Measurements from ENCODE around the gene DCAF4.

- TF ChIP-seq CTCF (conservative IDR thresholded peaks at IDR 0.05) (no peak), EZH2 (IDR thresholded peaks at IDR 0.05; ENCODE audit: low read depth) (no peak)
Observed at GRCh38 chr14:72894623-72895378, 31.5 kb upstream of the DCAF4 start.

All from PC-9 (cell line).